ENCODE data around the gene STK16. TPM values are rescaled to one million over a fixed set of nuclear protein-coding genes. Genes with fewer than 3 reads are reported as not detected.

The STK16 gene
- total RNA-seq, 1 donor from 2014 or later, result 31.2 TPM

DNA sequence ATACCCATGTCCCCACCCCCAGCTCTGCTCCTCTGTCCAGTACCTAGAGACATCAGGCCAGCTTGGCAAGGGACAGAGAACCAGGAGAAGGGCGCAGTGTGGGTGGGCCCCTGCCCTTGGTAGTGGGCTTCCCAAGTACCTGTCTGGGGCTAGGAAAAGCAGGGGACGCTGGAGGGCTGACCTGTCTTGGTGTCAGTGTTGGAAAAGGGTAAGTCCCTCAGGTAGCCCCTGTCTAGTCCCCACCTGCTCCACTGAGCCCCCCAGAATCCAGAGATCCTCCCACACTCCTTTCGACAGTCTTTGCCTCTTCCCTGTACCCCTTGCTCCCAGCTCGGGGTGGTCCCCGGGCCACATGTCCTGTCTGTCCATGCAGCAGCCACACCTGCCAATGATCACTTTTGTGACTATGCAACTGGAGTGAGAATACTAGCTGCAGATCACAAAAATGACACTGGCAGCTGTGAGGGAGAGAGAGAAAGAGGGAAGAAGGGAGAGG lies 48.5 kb downstream of the STK16 start:
- no peak for TF ChIP-seq CTCF (conservative IDR thresholded peaks at IDR 0.05)
- no peaks in the 10 kb centered on the region for H3K9me3 Mint-ChIP-seq
- peak overlapping the region; percentile 62 for H3K4me3 Mint-ChIP-seq
- H3K4me1 Mint-ChIP-seq, result peaks cover 6% of the 10 kb centered on the region
- no peak overlapping the region for H3K27ac Mint-ChIP-seq (ENCODE audit: unreplicated experiment)
- DNase-seq (ENCODE audit: low read depth, low spot score), result no peak
- H3K36me3 Mint-ChIP-seq (ENCODE audit: low read depth), result no peaks in the 10 kb centered on the region
- H3K27me3 Mint-ChIP-seq (ENCODE audit: low read depth), result peaks cover 30% of the 10 kb centered on the region

- Mint-ChIP-seq H3K4me3 (peak overlapping the region; percentile 68), H3K4me1 (peaks cover 6% of the 10 kb centered on the region), H3K36me3 (ENCODE audit: low read depth) (no peaks in the 10 kb centered on the region), H3K27ac (ENCODE audit: unreplicated experiment) (peak overlapping the region; percentile 75), H3K9me3 (no peaks in the 10 kb centered on the region), H3K27me3 (ENCODE audit: low read depth) (peaks cover 39% of the 10 kb centered on the region)
- peak; percentile 99 for TF ChIP-seq CTCF (conservative IDR thresholded peaks at IDR 0.05)
- peak; percentile 79 for DNase-seq (ENCODE audit: low read depth, low spot score)
These were observed 49.4 kb downstream of the STK16 start for GRCh38 chr2:219294356-219295351.

DNA sequence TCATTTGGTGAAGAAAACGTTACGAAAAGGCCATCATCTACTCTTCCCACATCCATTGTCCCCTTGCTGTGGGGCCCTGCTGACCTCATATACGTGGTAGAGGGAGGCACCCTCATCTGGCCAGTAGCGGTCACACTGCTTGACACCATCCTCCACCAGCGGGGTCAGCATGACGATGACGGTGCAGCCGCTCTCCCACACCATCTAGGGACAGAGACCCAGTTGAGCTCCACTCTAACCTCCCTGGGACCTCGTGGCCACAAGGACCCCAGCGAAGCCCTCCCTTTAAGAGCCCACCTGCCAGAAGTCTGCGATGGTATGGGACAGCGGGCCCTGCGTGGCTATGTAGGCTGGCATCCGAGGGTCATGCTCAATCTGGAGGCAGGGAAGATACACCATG lies 50.9 kb downstream of the STK16 start:
- peaks cover 6% of the 10 kb centered on the region for H3K4me1 Mint-ChIP-seq
- no peak overlapping the region for H3K4me3 Mint-ChIP-seq
- DNase-seq (ENCODE audit: low read depth, low spot score), result no peak
- H3K27me3 Mint-ChIP-seq (ENCODE audit: low read depth), result peaks cover 51% of the 10 kb centered on the region
- TF ChIP-seq CTCF (conservative IDR thresholded peaks at IDR 0.05), result no peak
- no peaks in the 10 kb centered on the region for H3K9me3 Mint-ChIP-seq
- H3K27ac Mint-ChIP-seq (ENCODE audit: unreplicated experiment), result no peak overlapping the region
- H3K36me3 Mint-ChIP-seq (ENCODE audit: low read depth), result no peaks in the 10 kb centered on the region

DNA sequence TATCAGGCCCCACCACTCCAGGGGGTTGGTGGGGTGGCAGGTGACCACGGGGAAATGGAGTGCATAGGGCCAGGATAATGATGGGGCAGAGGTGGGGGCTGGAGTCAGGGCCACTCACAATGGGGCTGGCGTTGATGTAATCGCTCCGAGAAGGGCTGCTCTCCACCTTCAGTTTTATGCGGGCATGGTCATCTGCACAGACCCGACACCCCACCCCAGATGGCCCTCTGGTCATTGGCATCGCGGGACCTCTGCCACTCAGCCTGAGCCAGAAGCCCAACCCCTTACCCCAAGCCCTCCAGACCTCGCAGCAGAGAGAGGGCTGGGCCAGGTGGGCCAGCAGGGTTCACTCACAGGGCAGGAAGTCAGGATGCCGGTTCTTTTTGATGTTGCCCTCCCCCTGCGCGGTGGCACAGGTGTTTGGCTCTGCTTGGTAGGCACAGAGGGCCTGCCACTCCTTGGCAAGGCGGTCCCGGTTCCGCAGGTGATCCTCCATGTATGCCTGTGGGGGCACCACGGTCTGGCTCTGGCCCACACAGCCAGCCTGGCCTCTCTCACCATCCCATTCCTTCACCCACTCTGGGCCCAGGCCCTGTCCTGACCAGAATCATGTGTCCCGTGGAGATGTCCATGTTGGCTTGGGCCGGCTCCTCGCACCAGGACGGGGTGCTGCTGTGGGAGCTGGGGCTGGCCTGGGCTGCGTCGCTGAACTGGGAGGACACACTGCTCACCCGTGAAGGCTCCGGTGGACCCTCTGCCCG lies 51.5 kb downstream of the STK16 start:
- H3K4me1 Mint-ChIP-seq, result peaks cover 6% of the 10 kb centered on the region
- peaks cover 56% of the 10 kb centered on the region for H3K27me3 Mint-ChIP-seq (ENCODE audit: low read depth)
- no peak overlapping the region for H3K4me3 Mint-ChIP-seq
- no peak for TF ChIP-seq CTCF (conservative IDR thresholded peaks at IDR 0.05)
- H3K9me3 Mint-ChIP-seq, result no peaks in the 10 kb centered on the region
- no peak for DNase-seq (ENCODE audit: low read depth, low spot score)
- no peak overlapping the region for H3K27ac Mint-ChIP-seq (ENCODE audit: unreplicated experiment)
- no peaks in the 10 kb centered on the region for H3K36me3 Mint-ChIP-seq (ENCODE audit: low read depth)

DNA sequence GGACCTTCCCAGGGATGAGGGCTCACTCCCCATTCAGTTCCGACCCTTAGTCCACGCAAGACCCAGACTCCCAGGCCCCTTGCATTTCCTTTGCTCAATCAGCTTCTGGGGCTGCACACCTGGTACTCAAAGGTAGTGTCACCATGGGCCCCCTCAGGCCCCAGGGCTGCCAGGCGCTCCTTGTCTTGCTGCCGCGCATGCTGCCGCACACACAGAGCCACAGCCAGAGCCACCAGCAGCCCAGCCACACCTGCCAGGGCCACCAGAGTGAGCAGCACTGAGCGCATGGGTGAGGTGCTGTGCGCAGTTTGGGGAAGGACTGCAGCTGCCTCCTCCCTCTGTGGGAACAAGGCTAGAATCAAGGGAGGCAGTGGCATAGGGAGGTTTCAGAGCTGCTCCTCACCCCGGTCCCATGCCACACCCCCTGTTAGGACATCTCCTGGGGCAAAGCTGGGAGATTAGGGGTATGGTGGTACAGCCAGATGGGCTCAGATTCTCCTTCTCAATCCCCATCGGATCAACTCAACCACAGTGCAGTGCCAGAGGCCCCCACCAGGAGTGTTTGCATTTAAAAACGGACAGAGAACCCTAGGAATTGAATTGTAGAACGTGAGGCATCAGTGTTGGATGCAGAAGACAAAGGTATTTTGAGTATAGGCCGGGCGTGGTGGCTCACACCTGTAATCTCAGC lies 52.6 kb downstream of the STK16 start:
- H3K27ac Mint-ChIP-seq (ENCODE audit: unreplicated experiment), result no peak overlapping the region
- DNase-seq (ENCODE audit: low read depth, low spot score), result no peak
- H3K27me3 Mint-ChIP-seq (ENCODE audit: low read depth), result peaks cover 61% of the 10 kb centered on the region
- H3K9me3 Mint-ChIP-seq, result no peaks in the 10 kb centered on the region
- no peak overlapping the region for H3K4me3 Mint-ChIP-seq
- H3K36me3 Mint-ChIP-seq (ENCODE audit: low read depth), result no peaks in the 10 kb centered on the region
- peaks cover 6% of the 10 kb centered on the region for H3K4me1 Mint-ChIP-seq
- no peak for TF ChIP-seq CTCF (conservative IDR thresholded peaks at IDR 0.05)

Data from neural crest cell (in vitro differentiated cells).